ENCODE data around the gene DNAJB6. TPM values are rescaled to one million over a fixed set of nuclear protein-coding genes. Genes with fewer than 3 reads are reported as not detected.

Gene DNAJB6
- total and polyA plus RNA-seq, 2 of the 4 experiments (the other 2 are of a cell fraction), result 93.4 to 165 TPM

DNA sequence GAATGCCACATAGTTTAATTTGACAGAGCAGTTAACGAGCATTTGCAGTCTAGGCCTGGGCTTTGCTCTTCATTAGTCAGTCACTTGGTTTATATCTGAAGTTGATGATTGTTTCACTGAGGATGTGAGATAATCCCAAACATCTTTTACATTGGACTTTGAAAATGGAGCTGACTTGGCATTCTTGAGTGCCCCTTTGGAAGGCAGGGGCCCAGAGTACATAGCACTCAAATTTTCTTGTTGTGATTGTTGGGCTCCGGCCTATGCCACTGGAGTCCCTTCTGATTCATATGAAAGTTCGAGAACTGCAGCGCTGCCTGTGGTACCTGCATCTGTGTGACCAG is 21.9 kb downstream of the DNAJB6 start:
- BruUV-seq (replicated peaks), result no TSS peak
- Histone ChIP-seq H2BK5ac (ENCODE audit: low read depth, low read length, poor library complexity, severe bottlenecking) (no peak overlapping the region), H4K5ac (ENCODE audit: low read depth, low read length) (no peak overlapping the region), H2BK15ac (ENCODE audit: low read depth, low read length) (no peak overlapping the region), H3K27ac (ENCODE audit: insufficient read depth, low read length) (no peak overlapping the region), H2AK9ac (replicated peaks; ENCODE audit: low read depth, low read length, poor library complexity) (no peak overlapping the region), H2BK20ac (ENCODE audit: low read depth, low read length) (no peak overlapping the region), H3K23ac (ENCODE audit: low read depth, low read length) (no peak overlapping the region), H4K8ac (ENCODE audit: low read depth in 2 of 2, low read length in 2 of 2) (no peak overlapping the region), H3K4me1 (ENCODE audit: control insufficient read depth, insufficient read depth, low read length) (peaks cover 20% of the 10 kb centered on the region), H3K79me1 (ENCODE audit: low read depth in 1 of 2, low read length in 2 of 2) (peaks cover 4 to 80% of the 10 kb centered on the region in 2 experiments; a peak in 2 of 4 replicates), H3K9ac (ENCODE audit: low read depth, low read length) (no peak overlapping the region), H3K9me3 (ENCODE audit: control insufficient read depth, insufficient read depth, low read length) (no peaks in the 10 kb centered on the region), H3K4ac (ENCODE audit: low read depth, low read length) (no peak overlapping the region), H2AK5ac (ENCODE audit: low read depth, low read length) (no peak overlapping the region), H3K27me3 (ENCODE audit: control insufficient read depth, insufficient read depth, low read length) (no peaks in the 10 kb centered on the region), H4K20me1 (ENCODE audit: insufficient read depth, low read length) (peaks cover 99% of the 10 kb centered on the region), H3K56ac (ENCODE audit: extremely low read depth, insufficient read depth, low read length) (no peak overlapping the region), H4K91ac (ENCODE audit: insufficient read depth, low read depth, low read length) (no peak overlapping the region), H2AFZ (replicated peaks; ENCODE audit: low read length, poor library complexity) (no peak overlapping the region), H3K9me1 (ENCODE audit: insufficient read depth, low read length) (peaks cover 31% of the 10 kb centered on the region), H3K14ac (replicated peaks; ENCODE audit: low read depth, low read length) (no peak overlapping the region), H3K18ac (ENCODE audit: low read depth, low read length) (no peak overlapping the region), H3K4me3 (ENCODE audit: insufficient read depth, low read depth, low read length) (no peak overlapping the region), H2BK120ac (ENCODE audit: low read depth, low read length) (no peak overlapping the region), H3K4me2 (ENCODE audit: low read depth, low read length) (no peak overlapping the region), H3K36me3 (ENCODE audit: control insufficient read depth, insufficient read depth, low read length) (peaks cover 35% of the 10 kb centered on the region)
- intact Hi-C loops (cut with micrococcal nuclease), result no loop called here
- dilution Hi-C loops (cut with HindIII; ENCODE audit: low sequenced_read_pairs, unreplicated experiment), result no loop called here
- no CpG with 5 or more reads among the region's 4 CpGs for WGBS, 2 experiments (ENCODE audit: extremely low coverage in 2 of 2, insufficient read length in 1 of 2)
- TF ChIP-seq MAZ (IDR thresholded peaks at IDR 0.05; ENCODE audit: borderline replicate concordance, low read depth, low read length) (no peak), CHD1 (IDR thresholded peaks at IDR 0.05; ENCODE audit: low read depth, low read length) (no peak), MAFK (IDR thresholded peaks at IDR 0.05; ENCODE audit: low read depth, low read length) (peak; percentile 59; the same call in 1 of the 2 replicates)
- in situ Hi-C loops (cut with MboI; ENCODE audit: low sequenced_read_pairs), result no loop called here
- ATAC-seq (ENCODE audit: low read depth), result no peak
- ChIA-PET POLR2A (ENCODE audit: unreplicated experiment) (no interaction called here), CTCF (interaction anchor here (0.6 kb wide), 1 partner anchor 410 kb away, joined by 3 read pairs; no protein-coding TSS in a partner anchor)
- no peak for DNase-seq

All from IMR-90 (cell line).